HepG2 (cell line): ENCODE results near the gene TATDN2. TPM values are rescaled to one million over a fixed set of nuclear protein-coding genes. Genes with fewer than 3 reads are reported as not detected.

Experiments
- BCL6 ChIP-seq: IDR thresholded peaks from 2 replicates; pipeline ENCODE4 v1.6.1; 2016; ENCODE audit warnings: missing genetic modification reagents, missing compliant biosample characterization
- BORCS8-MEF2B ChIP-seq: sonication (generic); formaldehyde crosslinking; IDR thresholded peaks from 2 replicates; pipeline ENCODE4 v1.8.0; 2022; ENCODE audit warnings: mild to moderate bottlenecking, missing genetic modification reagents
- EHMT2 ChIP-seq: fragments of 200-600 bp; sonication (generic); IDR thresholded peaks from 2 replicates; pipeline ENCODE4 v1.7.0; 2017; ENCODE audit warnings: antibody characterized with exemption, low read depth, low read length, borderline replicate concordance
- HDAC2 ChIP-seq: sonication (generic); formaldehyde crosslinking; IDR thresholded peaks from 2 replicates; pipeline ENCODE4 v1.4.0; 2020; ENCODE audit warnings: missing genetic modification reagents
- HMG20B ChIP-seq: conservative IDR thresholded peaks from 2 replicates; pipeline ENCODE4 v1.6.1; 2016; ENCODE audit warnings: missing genetic modification reagents, missing compliant biosample characterization
- KDM2A ChIP-seq: sonication (generic); formaldehyde crosslinking; IDR thresholded peaks from 2 replicates; pipeline ENCODE4 v1.4.0; 2020; ENCODE audit warnings: low read depth, missing genetic modification reagents, borderline replicate concordance
- KMT2B ChIP-seq: IDR thresholded peaks from 2 replicates; pipeline ENCODE4 v1.6.1; 2016; ENCODE audit warnings: missing genetic modification reagents, missing compliant biosample characterization
- NFATC3 ChIP-seq: sonication (generic); formaldehyde crosslinking; IDR thresholded peaks from 2 replicates; pipeline ENCODE4 v1.5.1; 2020; ENCODE audit warnings: mild to moderate bottlenecking, missing genetic modification reagents
- SAP130 ChIP-seq: IDR thresholded peaks from 2 replicates; pipeline ENCODE4 v1.6.1; 2016; ENCODE audit warnings: low read depth
- SOX6 ChIP-seq, 2 experiments: fragments of 450-650 bp in 1 of 2; sonication (generic) in 1 of 2; formaldehyde crosslinking in 1 of 2; IDR thresholded peaks; 2 replicates each; pipeline versions ENCODE4 v1.4.0 to v1.6.1; 2017 to 2020; ENCODE audit warnings: antibody characterized with exemption in 1 of 2, mild to moderate bottlenecking in 1 of 2, missing genetic modification reagents in 1 of 2
- STAG1 ChIP-seq: sonication (generic); formaldehyde crosslinking; IDR thresholded peaks from 2 replicates; pipeline ENCODE4 v1.4.0; 2020; ENCODE audit warnings: missing genetic modification reagents
- TAF1 ChIP-seq: sonication (generic); formaldehyde crosslinking; IDR thresholded peaks from 2 replicates; pipeline ENCODE4 v1.4.0; 2020; ENCODE audit warnings: missing genetic modification reagents
- YEATS2 ChIP-seq: sonication (generic); formaldehyde crosslinking; IDR thresholded peaks from 2 replicates; pipeline ENCODE4 v1.4.0; 2020; ENCODE audit warnings: missing genetic modification reagents, borderline replicate concordance
- ZNF136 ChIP-seq: sonication (generic); formaldehyde crosslinking; IDR thresholded peaks from 2 replicates; pipeline ENCODE4 v1.8.1; 2022; ENCODE audit warnings: low read depth, mild to moderate bottlenecking, moderate library complexity, missing genetic modification reagents
- ZNF629 ChIP-seq: sonication (generic); formaldehyde crosslinking; conservative IDR thresholded peaks from 2 replicates; pipeline ENCODE4 v1.5.0; 2020; ENCODE audit warnings: missing genetic modification reagents
- ZNF670 ChIP-seq: sonication (generic); formaldehyde crosslinking; IDR thresholded peaks from 2 replicates; pipeline ENCODE4 v1.8.0; 2022; ENCODE audit warnings: mild to moderate bottlenecking, missing genetic modification reagents, borderline replicate concordance
- polyA plus RNA-seq, 8 experiments: library from polyadenylated mRNA; depleted of rRNA in 3 of 8; stranded (reverse) in 7 of 8; unstranded in 1 of 8; fragments of >200 nt; fragmentation: Illumina TruSeq in 4 of 8; extraction: Trizol in 4 of 8; gene quantifications; 2 replicates each; pipeline versions ENCODE4 v1.2.1 to v1.2.3, GENCODE V29; 2011 to 2016; ENCODE audit warnings: low read depth in 4 of 8, missing spikeins in 1 of 8, mixed read lengths in 1 of 8; ENCODE audit not compliant: insufficient read depth in 1 of 8
- total RNA-seq, 5 experiments: library from RNA; depleted of rRNA; stranded (reverse); fragments of >200 nt; fragmentation: Illumina TruSeq; extraction: Trizol; gene quantifications; 2 replicates each; pipeline ENCODE4 v1.2.3, GENCODE V29; 2016; ENCODE audit warnings: low read depth in 1 of 5
- TF ChIP-seq, protein P1 (sequence below): sonication (generic); formaldehyde crosslinking; IDR thresholded peaks from 2 replicates; pipeline ENCODE4 v1.4.0; 2020; ENCODE audit warnings: mild to moderate bottlenecking, missing genetic modification reagents
- TF ChIP-seq, protein P2 (sequence below): sonication (generic); formaldehyde crosslinking; IDR thresholded peaks from 2 replicates; pipeline ENCODE4 v1.5.1; 2020; ENCODE audit warnings: missing genetic modification reagents, mild to moderate bottlenecking, borderline replicate concordance
- TF ChIP-seq, protein P3 (sequence below): sonication (generic); formaldehyde crosslinking; IDR thresholded peaks from 2 replicates; pipeline ENCODE4 v1.4.0; 2020; ENCODE audit warnings: low read depth, mild to moderate bottlenecking, missing genetic modification reagents
- TF ChIP-seq, protein P4 (sequence below): sonication (generic); formaldehyde crosslinking; IDR thresholded peaks from 2 replicates; pipeline ENCODE4 v1.4.0; 2020; ENCODE audit warnings: missing genetic modification reagents
- TF ChIP-seq, protein P5 (sequence below): sonication (generic); IDR thresholded peaks from 2 replicates; pipeline ENCODE4 v1.6.1; 2016; ENCODE audit warnings: low read depth, borderline replicate concordance

Gene TATDN2
- total and polyA plus RNA-seq, 2 of the 13 experiments (the other 11 are each of a cell fraction or from before 2014, with no cell fraction given) = 12.1 to 21.9 TPM

DNA sequence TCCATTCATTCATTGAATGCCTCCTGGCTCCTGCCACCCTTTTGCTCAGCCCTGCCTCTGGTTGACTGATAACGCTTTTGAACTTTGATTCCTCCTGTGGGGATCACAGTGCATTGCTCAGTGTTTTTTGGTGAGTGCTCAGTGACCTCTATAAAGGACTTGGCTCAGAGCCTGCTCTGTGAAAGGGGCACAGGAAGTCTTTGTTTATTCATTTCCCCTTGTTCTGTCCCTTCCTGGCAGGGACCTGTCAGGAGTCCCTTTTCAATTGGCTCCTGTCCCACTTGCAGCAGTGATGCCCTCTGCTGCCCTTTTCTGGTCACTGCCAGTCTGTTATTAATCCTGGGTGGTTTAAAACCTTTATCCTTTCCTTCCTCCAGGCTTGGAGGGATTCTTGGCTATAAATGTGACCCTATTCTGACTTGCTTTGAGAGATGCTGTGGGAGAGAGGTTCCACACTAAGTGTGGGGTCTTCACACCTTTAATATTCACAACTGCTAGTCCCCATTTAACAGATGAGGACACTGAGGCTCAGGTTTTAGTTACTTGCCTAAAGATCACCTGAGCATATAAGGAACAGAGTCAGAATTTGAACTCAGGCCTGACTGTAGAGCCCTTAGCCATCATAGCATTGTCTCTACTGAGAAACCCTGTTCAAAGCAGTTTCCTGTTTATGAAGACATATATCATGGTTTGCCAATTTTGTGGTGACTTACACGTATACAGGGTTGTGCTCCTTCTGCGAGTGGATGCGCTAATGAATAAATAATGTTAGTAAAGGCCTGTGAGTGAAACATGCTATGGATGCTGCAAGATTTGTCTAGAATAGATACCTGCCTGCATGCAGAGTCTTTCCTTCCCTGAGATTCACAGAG lies 23.2 kb upstream of the TATDN2 start (continued):
- TF ChIP-seq, protein P1, sequence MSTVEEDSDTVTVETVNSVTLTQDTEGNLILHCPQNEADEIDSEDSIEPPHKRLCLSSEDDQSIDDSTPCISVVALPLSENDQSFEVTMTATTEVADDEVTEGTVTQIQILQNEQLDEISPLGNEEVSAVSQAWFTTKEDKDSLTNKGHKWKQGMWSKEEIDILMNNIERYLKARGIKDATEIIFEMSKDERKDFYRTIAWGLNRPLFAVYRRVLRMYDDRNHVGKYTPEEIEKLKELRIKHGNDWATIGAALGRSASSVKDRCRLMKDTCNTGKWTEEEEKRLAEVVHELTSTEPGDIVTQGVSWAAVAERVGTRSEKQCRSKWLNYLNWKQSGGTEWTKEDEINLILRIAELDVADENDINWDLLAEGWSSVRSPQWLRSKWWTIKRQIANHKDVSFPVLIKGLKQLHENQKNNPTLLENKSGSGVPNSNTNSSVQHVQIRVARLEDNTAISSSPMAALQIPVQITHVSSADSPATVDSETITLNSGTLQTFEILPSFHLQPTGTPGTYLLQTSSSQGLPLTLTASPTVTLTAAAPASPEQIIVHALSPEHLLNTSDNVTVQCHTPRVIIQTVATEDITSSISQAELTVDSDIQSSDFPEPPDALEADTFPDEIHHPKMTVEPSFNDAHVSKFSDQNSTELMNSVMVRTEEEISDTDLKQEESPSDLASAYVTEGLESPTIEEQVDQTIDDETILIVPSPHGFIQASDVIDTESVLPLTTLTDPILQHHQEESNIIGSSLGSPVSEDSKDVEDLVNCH (CRISPR knock-in tag) = no peak
- TF ChIP-seq SAP130 (peak; percentile 95), ZNF629 (CRISPR knock-in tag) (peak; percentile 84), ZNF136 (CRISPR knock-in tag) (peak; percentile 57; the same call in 1 of the 2 replicates), NFATC3 (CRISPR knock-in tag) (no peak), KMT2B (CRISPR knock-in tag) (peak; percentile 19; the same call in 1 of the 2 replicates), EHMT2 (peak; percentile 62; the same call in 1 of the 2 replicates), HDAC2 (CRISPR knock-in tag) (peak; percentile 95), YEATS2 (peak; percentile 81; the same call in 1 of the 2 replicates), STAG1 (CRISPR knock-in tag) (peak; percentile 97), TAF1 (no peak), BCL6 (CRISPR knock-in tag) (peak; percentile 82), KDM2A (peak; percentile 65), SOX6 (IDR thresholded peaks at IDR 0.05) (no peak), SOX6 (CRISPR knock-in tag; IDR thresholded peaks at IDR 0.05) (peak; percentile 97), BORCS8-MEF2B (CRISPR knock-in tag) (no peak; the same call in 1 of the 2 replicates), HMG20B (CRISPR knock-in tag) (peak; percentile 88), ZNF670 (peak; percentile 63; the same call in 1 of the 2 replicates)
- TF ChIP-seq, protein P2, sequence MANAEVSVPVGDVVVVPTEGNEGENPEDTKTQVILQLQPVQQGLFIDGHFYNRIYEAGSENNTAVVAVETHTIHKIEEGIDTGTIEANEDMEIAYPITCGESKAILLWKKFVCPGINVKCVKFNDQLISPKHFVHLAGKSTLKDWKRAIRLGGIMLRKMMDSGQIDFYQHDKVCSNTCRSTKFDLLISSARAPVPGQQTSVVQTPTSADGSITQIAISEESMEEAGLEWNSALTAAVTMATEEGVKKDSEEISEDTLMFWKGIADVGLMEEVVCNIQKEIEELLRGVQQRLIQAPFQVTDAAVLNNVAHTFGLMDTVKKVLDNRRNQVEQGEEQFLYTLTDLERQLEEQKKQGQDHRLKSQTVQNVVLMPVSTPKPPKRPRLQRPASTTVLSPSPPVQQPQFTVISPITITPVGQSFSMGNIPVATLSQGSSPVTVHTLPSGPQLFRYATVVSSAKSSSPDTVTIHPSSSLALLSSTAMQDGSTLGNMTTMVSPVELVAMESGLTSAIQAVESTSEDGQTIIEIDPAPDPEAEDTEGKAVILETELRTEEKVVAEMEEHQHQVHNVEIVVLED (CRISPR knock-in tag) = peak; percentile 60; the same call in 1 of the 2 replicates
- TF ChIP-seq, protein P3, sequence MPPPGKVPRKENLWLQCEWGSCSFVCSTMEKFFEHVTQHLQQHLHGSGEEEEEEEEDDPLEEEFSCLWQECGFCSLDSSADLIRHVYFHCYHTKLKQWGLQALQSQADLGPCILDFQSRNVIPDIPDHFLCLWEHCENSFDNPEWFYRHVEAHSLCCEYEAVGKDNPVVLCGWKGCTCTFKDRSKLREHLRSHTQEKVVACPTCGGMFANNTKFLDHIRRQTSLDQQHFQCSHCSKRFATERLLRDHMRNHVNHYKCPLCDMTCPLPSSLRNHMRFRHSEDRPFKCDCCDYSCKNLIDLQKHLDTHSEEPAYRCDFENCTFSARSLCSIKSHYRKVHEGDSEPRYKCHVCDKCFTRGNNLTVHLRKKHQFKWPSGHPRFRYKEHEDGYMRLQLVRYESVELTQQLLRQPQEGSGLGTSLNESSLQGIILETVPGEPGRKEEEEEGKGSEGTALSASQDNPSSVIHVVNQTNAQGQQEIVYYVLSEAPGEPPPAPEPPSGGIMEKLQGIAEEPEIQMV = no peak
- TF ChIP-seq, protein P4, sequence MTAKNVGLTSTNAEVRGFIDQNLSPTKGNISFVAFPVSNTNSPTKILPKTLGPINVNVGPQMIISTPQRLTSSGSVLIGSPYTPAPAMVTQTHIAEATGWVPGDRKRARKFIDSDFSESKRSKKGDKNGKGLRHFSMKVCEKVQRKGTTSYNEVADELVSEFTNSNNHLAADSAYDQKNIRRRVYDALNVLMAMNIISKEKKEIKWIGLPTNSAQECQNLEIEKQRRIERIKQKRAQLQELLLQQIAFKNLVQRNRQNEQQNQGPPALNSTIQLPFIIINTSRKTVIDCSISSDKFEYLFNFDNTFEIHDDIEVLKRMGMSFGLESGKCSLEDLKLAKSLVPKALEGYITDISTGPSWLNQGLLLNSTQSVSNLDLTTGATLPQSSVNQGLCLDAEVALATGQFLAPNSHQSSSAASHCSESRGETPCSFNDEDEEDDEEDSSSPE = 0 out of 2 replicates have a peak, but pooled peaks have one; percentile 41
- TF ChIP-seq, protein P5, sequence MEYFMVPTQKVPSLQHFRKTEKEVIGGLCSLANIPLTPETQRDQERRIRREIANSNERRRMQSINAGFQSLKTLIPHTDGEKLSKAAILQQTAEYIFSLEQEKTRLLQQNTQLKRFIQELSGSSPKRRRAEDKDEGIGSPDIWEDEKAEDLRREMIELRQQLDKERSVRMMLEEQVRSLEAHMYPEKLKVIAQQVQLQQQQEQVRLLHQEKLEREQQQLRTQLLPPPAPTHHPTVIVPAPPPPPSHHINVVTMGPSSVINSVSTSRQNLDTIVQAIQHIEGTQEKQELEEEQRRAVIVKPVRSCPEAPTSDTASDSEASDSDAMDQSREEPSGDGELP = peak; percentile 72
